Middle frontal gyrus (tissue), 1 donor: ENCODE results near the gene FAM131B.
"Not testable (repeated sequence)": the region's sequence is repeated elsewhere in the genome, so short reads cannot be mapped to it uniquely, and the experiment has no call there.

Experiments used
- DNase-seq: peaks from one replicate; pipeline ENCODE4 v3.0.0-alpha.2; 2015; ENCODE audit warnings: low spot score; ENCODE audit errors: extremely low spot score

FAM131B gene

DNA sequence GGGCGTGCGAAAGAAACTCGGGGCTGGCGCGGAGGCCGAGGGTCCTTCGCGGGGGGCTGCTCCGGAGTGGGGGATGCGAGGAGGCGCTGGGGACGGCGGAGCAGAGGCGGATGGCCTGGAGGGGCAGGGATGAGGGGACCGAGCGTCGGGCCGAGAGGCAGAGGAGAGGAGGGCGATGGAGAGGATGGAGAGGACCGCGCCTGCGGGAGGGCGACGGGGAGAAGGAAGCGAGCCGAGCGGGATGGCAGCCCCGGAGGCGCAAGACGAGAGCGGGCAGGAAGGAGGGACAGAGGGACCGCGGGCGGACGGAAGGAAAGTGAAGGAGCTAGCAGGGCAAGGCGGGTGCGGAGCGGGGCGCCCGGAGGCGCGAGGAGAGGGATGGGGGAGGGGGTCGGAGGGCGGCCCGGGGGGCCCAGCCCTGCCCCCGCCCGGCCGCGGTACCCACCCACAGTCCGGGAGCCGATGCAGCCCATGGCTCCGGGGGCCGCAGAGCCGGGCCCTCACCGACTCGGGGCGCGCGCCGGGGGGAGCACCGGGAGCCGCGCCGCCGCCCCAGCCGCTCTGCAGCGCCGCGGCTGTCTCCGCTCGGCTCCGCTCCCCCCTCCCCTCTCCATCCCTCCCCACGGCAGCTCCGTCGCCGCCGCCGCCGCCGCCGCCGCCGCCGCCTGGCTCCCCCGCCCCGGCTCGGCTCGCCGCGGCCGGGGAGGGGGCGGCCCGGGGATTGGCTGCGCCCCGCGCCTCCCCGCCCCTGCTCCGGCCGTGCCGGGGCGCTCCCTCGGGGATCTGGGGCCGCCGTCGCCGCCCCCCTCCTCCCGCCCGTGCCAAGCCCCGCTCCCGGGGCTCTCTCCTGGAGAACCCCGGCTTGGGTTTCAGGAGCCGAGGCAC is at the start of gene FAM131B:
TSS of gene FAM131B (minus strand) at position 583 of the 885 bp plus-strand sequence. CDS start at position 473, 110 bp downstream.
- DNase-seq, result no peak

- DNase-seq, result no peak
Observed at GRCh38 chr7:143411976-143412708, 49.6 kb upstream of the FAM131B start.

DNA sequence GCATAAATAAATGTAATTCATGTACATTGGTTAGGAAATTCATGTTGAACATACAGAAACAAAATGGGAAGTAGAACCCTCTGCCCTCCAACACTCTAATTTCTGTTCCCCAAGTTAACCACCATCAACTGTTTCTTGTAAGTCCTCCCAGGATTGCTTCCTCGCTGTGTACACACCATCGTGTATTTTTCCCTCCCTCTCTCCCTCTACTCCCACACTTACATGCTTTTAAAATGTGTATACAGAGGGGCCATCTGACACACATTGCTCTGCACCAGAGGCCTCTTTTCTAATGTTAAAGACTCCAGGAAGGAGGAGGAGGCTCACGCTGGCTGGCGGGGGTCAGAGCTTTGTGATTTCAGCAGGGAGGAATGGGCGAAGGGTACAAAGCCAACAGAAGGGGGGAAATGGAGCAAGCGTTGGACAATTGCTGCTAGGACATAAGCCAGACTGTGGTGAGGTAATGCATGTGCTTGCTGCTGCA is 48.0 kb upstream of the FAM131B start:
- DNase-seq, result no peak

GRCh38 chr7:143408686-143409561 is 46.4 kb upstream of the FAM131B start, which contains the start of gene EPHA1:
EPHA1 (minus strand) TSS chr7:143408856; CDS start chr7:143408805, 51 bp downstream.
- DNase-seq, result no peak

- no peak for DNase-seq
Observed at GRCh38 chr7:143408252-143408685, 45.8 kb upstream of the FAM131B start.

GRCh38 chr7:143407287-143408251 is 45.1 kb upstream of the FAM131B start:
- DNase-seq, result no peak

GRCh38 chr7:143406002-143406357 is 43.5 kb upstream of the FAM131B start:
- no peak for DNase-seq

GRCh38 chr7:143405173-143406001 is 42.9 kb upstream of the FAM131B start:
- DNase-seq, result no peak

DNA sequence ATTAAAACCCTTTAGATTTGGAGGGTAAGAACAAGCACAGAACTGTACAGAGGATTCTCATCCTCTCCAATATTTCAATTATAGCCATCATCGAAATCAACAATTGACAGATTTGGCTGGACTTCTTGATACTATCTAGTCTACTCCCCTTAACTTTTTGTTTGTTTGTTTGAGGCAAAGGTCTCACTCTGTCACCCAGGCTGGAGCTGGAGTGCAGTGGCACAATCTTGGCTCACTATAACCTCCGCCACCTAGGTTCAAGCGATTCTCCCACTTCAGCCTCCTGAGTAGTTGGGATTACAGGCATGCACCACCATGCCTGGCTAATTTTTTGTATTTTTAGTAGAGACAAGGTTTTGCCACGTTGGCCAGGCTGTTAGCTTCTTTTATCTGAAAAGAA is 39.7 kb upstream of the FAM131B start:
- DNase-seq, result not testable (repeated sequence)

DNA sequence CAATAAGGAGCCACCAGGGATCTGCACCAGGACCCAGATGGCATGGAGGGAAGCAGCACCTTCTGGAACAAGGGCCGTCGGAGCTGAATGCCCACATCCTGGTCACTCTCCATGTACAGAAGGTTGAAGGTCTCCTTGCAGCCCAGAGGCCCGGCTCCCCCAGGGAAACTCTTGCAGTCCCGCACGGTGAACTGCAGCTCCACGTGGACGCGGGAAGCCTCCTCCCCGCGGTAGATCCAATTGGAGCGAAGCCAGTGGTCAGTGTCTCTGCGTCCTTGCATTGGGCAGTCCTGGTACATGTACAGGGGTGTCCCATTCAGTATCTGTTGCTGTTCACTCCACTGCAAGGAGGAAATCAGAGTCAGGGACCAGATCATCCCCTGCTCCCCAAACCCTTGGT is 38.8 kb upstream of the FAM131B start:
- DNase-seq, result no peak

GRCh38 chr7:143399642-143400041 is 37.1 kb upstream of the FAM131B start:
- DNase-seq, result no peak

DNA sequence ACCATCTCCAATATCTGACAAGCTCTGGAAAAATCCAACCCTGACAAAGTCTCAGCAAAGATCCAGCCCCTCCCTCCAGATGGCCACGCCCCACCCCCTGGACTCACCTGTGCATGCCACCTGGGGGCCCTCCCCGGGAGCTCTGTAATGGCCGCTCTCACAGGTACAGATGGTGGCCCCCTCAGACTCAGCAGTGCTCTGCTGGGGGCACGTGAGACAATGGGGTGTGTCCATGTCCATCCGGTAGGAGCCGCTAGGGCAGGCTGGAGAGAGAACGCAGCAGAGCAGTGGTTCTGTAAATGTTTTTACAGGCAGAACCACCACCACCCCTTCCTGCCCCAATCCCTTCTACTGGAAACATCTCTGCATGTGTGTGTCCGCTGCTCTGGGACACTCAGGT is 36.6 kb upstream of the FAM131B start:
- no peak for DNase-seq

DNA sequence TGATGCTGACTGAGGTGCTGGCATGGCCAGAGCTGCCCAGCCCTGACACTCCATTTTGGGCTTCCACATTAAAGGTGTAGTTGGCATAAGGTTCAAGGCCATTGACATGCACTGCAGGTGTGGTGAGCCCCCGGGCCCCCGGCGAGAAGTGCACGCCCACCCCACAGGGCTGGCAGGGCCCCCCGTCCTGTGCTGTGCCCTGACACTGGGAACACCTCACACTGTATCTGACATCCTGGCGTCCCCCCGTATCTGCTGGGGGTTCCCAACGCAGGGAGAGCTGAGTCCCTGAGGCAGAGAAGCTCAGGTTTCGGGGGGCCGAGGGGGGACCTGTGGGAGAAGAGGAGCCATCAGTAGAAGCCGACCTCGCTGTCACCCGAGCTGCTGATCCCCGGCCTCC is 36.1 kb upstream of the FAM131B start:
- no peak for DNase-seq

- DNase-seq, result no peak
Observed at GRCh38 chr7:143397710-143398530, 35.4 kb upstream of the FAM131B start.

DNA sequence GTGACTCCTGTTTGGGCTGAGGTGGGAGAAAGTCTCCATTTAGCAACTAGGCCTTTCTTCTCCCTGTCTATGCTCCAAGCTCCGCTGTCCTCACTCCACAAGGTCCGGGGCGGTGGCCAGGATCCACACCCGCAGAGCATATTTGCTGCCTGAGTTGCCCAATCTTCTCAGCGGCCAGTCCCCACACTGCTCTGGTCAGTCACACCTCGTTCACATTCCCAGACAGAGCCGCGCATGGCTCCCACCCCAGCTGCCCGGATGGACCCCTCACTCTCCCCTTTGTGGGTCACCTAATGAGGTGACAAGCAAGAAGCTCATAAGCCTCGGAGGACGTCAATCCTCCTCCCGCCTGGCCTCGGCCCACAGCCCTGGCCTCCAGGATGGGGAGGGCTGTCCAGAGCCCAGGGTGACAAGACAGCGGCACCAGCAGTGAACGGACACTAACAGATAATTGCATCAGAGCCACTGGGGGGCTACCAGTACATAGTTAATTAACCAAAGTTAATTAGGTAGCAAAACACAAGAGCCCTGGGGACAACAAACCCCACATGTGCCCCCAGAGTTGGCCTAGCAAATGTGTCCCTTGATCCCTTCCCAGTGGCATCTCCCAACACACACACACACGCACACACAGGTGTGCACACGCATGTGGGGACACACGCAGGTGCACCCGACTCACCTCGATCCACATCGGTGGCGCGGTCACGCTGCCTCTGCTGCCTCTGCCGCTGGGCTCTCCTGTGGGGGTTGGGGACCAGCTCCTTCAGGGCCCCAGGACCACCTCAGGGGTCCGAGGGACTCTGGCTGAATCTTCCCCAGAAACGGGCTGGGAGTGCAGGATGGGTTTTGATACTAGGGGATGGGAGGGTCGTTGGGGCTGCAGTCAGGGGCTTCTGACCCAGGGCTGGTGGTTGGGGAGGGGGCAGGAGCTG is 34.4 kb upstream of the FAM131B start:
- no peak for DNase-seq

DNA sequence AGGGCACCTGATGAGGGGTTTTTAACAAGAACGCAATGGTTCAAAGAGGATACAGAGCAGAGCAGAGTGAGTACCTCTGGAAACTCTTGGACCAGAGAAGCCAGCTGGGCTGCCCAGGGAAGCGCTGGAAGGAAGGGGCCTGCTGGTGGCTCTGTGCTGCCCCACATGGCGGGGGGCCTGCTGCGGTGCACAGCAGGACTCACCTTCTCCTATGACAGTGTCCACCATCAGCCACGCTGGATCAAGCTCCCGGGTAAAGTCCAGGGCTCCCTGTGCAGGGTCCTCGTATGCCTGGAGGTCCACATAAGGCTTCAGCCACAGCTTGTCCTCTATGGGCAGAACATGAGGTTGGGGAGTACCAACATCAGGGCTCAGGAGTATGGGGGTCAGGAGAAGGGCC is 33.7 kb upstream of the FAM131B start:
- no peak for DNase-seq
